Brain pericyte (primary cell): ENCODE measurements around the gene EPHX1.
"Not testable (repeated sequence)": the region's sequence is repeated elsewhere in the genome, so short reads cannot be mapped to it uniquely, and the experiment has no call there.

Experiments used
- DNase-seq: peaks from one replicate; pipeline ENCODE4 v3.0.0-alpha.2; 2012; ENCODE audit warnings: low read depth, low spot score

EPHX1 gene

DNA sequence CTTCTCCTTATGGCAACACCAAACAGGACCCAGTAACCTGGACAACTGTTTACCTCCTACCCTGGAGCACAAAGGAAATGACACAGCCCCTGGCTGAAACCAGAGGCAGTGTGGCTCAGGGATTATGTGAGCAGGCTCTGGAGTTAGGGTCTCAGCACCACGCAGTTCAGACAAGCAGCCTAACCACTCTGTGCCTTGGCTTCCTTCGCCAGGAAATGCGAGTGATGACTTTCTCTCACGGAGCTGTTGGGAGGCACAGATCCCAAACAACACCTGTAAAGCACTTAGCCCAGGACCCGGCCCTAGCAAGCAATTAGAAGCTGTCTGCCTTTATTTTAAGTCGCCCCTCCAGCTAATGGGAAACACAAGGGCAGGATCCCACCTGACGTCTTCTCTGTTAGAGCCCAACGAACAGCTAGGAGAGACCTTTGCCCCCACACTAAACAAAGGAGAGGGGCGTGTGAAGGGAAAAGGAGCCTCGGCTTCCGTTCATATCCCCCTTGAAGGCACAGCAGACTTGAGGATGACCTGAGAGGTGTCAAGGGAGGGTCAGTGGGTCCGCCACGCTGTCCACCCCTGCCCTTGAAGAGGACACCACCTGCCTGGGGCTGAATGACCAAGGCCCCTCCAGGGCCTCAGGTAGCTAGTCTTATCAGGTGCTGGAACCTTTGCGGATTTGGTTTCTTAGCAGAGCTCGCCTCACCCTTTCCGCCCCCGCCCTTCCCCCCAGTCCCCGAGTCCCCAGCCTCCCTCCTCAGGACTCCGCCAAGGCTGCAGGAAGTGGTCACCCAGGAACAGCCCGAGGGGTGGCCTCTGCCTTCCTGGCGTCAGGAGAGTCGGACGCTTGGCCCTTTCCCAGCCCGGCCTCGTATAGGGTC is 71.4 kb downstream of the EPHX1 start:
- DNase-seq, result no peak

GRCh38 chr1:225881959-225882693 is 72.2 kb downstream of the EPHX1 start, which contains the start of gene TMEM63A:
TSS of gene TMEM63A (minus strand) at chr1:225882380. CDS start at chr1:225877580, 4,800 bp downstream.
- DNase-seq, result peak; percentile 16

- no peak for DNase-seq
Measured at GRCh38 chr1:225882694-225883615, 73.0 kb downstream of the EPHX1 start.

DNA sequence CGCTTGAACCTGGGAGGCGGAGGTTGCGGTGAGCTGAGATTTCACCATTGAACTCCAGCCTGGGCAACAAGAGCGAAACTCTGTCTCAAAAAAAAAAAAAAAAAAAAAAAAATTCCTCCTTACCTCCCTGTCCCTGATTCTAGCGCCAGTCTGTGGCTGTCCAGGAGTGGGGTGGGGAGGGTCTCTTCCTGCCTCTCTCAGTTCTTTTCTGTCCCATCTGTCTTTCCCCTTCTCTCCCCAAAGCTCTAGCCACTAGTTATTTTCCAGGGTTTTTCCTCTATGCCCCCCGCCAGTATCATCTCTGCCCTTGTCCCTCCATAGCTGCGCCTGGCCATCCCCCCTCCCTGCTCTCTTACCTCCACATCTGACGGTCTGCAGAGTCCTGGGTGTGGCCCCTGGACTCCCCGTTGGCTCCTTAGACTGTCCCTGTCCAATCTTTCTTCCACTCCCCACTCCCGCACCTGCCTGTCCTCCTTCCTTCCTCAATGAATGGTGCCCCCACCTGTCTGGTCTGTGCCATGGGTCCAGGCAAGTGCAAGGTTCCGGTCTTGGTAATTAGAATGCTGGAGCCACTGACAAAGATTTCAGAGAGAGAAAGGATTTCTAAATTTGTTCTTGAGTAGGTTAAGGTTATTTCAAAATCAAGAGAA is 73.8 kb downstream of the EPHX1 start:
- DNase-seq, result no peak

DNA sequence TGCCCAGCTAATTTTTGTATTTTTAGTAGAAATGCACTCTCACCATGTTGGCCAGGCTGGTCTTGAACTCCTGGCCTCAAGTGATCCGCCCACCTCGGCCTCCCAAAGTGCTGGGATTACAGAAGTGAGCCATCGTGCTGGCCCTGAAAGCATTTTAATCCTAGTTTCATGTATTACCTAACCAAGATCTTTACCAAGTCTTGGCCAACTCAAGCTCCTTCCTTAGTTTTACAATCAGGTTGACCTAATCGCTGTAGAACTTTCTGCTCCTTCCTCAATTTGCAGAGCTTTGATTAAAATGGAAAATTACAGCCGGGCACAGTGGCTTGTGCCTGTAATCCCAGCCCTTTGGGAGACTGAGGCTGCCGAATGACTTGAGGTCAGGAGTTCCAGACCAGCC is 75.4 kb downstream of the EPHX1 start:
- no peak for DNase-seq

- no peak for DNase-seq
Measured at GRCh38 chr1:225886159-225887029, 76.5 kb downstream of the EPHX1 start.

- DNase-seq, result no peak
Measured at GRCh38 chr1:225887030-225887314, 77.0 kb downstream of the EPHX1 start.

- DNase-seq, result not testable (repeated sequence)
Measured at GRCh38 chr1:225887554-225888288, 77.8 kb downstream of the EPHX1 start.

GRCh38 chr1:225888289-225888897 is 78.5 kb downstream of the EPHX1 start:
- no peak for DNase-seq

DNA sequence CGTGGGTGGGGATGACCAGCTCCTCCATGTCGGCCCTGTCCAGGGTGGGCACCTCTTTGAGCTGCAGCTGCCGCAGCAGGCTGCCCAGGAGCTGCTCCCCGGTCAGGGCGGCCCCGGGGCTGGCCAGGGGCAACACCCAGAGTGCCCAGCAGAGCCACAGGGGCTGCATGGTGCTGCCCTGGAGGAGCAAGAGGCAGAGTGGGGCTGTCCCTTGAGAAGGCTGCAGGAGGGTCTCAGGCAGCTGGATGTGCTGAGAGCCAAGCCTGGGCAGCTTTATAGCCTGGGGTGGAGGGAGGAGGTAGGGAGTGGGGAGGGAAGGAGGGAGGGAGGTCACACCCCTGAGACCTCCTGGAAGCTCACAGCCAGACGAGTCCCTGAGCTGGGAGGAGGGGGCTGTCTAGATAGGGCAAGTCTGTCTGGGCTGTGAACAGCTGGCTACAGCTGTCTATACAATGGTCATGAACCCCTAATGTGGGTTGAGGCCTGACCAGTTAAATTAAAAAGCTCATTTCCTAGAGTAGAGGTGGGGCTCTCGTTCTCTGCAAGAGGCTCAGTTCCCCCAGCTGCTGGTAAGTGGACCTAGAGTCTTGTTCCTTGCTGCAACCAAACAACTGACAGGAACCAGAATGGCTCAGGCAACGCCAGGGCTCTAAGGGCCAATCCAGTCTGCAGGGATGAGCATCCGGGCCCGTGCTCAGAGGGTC is 79.1 kb downstream of the EPHX1 start, which contains the start of gene LEFTY1:
LEFTY1 (minus strand) TSS at position 249 of the 704 bp plus-strand sequence; CDS start at position 169, 80 bp downstream.
- no peak for DNase-seq

DNA sequence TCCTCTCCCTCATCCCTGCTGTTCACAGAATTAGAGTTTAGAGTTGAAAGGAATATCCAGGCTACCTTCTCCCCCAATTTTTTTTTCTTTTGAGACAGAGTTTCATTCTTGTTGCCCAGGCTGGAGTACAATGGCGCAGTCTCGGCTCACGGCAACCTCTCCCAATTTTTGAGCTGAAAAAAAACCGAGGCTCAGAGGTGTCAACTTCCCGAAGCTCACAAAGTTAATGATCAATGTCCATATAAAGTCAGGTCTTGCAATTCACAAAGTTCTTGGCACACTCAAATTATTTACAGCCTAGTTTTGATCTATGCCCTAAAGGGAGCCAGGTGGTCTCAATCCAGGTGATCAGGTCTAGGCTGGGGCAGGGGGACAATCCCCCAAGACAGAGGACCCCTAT is 79.8 kb downstream of the EPHX1 start:
- no peak for DNase-seq

DNA sequence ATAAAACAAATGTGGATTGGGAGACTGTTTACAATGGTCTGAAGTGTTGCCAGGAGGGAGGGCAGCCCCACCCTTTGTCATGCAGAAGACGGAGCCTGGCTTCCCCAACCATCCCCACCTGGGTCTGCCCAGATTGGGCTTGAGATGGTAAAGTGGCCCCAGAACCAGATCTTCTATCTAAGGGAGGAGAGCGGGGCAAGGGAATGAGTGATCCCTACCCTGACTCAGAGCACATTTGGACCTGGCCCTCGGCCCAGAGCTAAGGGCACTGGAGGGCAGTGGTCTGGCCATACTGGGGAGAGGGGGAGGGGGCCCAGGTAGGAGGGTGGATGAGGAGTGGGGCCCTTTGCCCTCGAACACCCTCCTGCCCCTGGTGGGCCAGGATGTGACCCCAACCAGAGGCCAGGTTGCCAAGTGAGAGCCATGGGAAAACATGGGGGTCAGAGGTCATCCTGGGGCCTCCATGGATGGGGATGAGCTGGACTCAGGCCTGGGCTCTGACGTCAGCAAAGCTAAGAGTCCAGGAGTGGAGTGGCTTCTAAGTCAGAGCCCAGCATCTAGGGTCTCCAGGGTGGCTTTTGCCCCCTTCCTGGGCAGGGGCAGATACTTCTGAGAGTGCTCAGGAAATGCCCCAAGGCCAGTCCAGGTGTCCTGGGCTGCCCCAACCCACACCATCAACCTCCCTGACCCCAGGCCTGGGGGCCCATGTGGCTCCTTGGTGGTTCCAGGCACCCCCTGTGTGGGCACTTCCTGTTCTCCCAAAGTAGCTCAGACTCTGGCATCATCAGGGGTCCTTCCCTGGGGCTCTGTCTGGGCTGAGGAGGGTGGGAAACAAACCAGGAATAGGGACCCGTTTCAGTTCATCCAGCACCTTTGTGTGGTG is 80.7 kb downstream of the EPHX1 start:
- no peak for DNase-seq

GRCh38 chr1:225891229-225891972 is 81.5 kb downstream of the EPHX1 start:
- no peak for DNase-seq

DNA sequence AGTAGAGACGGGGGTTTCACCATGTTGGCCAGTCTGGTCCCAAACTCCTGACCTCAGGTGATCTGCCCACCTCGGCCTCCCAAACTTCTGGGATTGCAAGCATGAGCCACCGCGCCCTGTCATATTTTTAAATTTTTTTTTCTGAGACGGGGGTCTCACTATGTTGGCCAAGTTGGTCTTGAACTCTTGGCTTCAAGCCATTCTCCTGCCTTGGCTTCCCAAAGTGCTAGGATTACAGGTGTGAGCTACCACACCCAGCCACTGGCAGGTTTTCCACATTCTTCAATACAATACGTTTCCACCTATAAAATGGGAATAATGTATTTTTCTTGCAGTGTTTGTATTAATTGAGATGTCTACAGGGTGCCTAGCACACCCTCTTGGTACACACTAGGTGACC is 82.4 kb downstream of the EPHX1 start:
- no peak for DNase-seq
